OCI-LY3 (cell line): ENCODE data around the gene TRPT1.

Source experiments
- H2AFZ ChIP-seq: fragments of 200-600, 300-600 bp; shearing (Covaris generic); 2 replicates; pipeline ENCODE4 v1.6.0; 2014; ENCODE audit warnings: antibody characterized with exemption, low read depth, low read length
- H3K27ac ChIP-seq: fragments of 200-600, 300-600 bp; sonication (generic); 2 replicates; pipeline ENCODE4 v1.5.1; 2014; ENCODE audit warnings: mild to moderate bottlenecking, low read length, moderate library complexity, mixed read lengths
- H3K27me3 ChIP-seq: fragments of 200-600, 300-600 bp; sonication (generic); 2 replicates; pipeline ENCODE4 v1.6.1; 2014; ENCODE audit warnings: low read depth, low read length, mixed read lengths
- H3K36me3 ChIP-seq: fragments of 200-600, 300-600 bp; sonication (generic); replicated peaks from 2 replicates; pipeline ENCODE3; 2014; ENCODE audit warnings: low read depth, low read length, mixed read lengths
- H3K4me1 ChIP-seq: fragments of 300-600, 200-600 bp; sonication (generic); 2 replicates; pipeline ENCODE4 v1.6.1; 2014; ENCODE audit warnings: low read length, mixed read lengths
- H3K4me2 ChIP-seq: fragments of 200-600, 300-600 bp; sonication (generic); 2 replicates; pipeline ENCODE4 v1.6.1; 2014; ENCODE audit warnings: low read length, mixed read lengths
- H3K4me3 ChIP-seq: fragments of 300-600, 200-600 bp; sonication (generic); 2 replicates; pipeline ENCODE4 v1.5.1; 2014; ENCODE audit warnings: antibody characterized with exemption, mild to moderate bottlenecking, low read length, moderate library complexity
- H3K79me2 ChIP-seq: fragments of 300-600, 200-600 bp; shearing (Covaris generic); 2 replicates; pipeline ENCODE4 v1.6.1; 2014; ENCODE audit warnings: mild to moderate bottlenecking, low read length, mixed read lengths
- H3K9ac ChIP-seq: fragments of 300-600, 200-600 bp; shearing (Covaris generic); 2 replicates; pipeline ENCODE4 v1.6.0; 2014; ENCODE audit warnings: mild to moderate bottlenecking, low read length, moderate library complexity
- H3K9me3 ChIP-seq: fragments of 200-600, 300-600 bp; shearing (Covaris generic); 2 replicates; pipeline ENCODE4 v1.6.1; 2014; ENCODE audit warnings: low read length, mixed read lengths; ENCODE audit not compliant: insufficient read depth
- H4K20me1 ChIP-seq: fragments of 200-600, 300-600 bp; sonication (generic); 2 replicates; pipeline ENCODE4 v1.6.1; 2016; ENCODE audit warnings: low read length, mixed read lengths; ENCODE audit not compliant: insufficient read depth
- CTCF ChIP-seq: fragments of 200-600, 300-600 bp; sonication (generic); IDR thresholded peaks from 2 replicates; pipeline ENCODE4 v1.5.1; 2014; ENCODE audit warnings: antibody characterized with exemption, low read length, low read depth
- EZH2phosphoT487 ChIP-seq: fragments of 200-600 bp; shearing (Covaris generic); IDR thresholded peaks from 2 replicates; pipeline ENCODE4 v1.6.1; 2018; ENCODE audit warnings: antibody characterized with exemption, mixed run types, low read depth

The TRPT1 gene

GRCh38 chr11:64220798-64221197 lies 5.2 kb downstream of the TRPT1 start:
- Histone ChIP-seq H3K4me2 (no peak overlapping the region), H3K79me2 (peaks cover 8% of the 10 kb centered on the region; the same call in 1 of the 2 replicates), H3K4me1 (peaks cover 12% of the 10 kb centered on the region; the same call in 1 of the 2 replicates), H3K9ac (no peak overlapping the region), H4K20me1 (no peaks in the 10 kb centered on the region), H3K9me3 (no peaks in the 10 kb centered on the region), H3K4me3 (no peak overlapping the region), H2AFZ (no peak overlapping the region), H3K27ac (no peak overlapping the region), H3K36me3 (peaks cover 37% of the 10 kb centered on the region), H3K27me3 (no peaks in the 10 kb centered on the region)
- TF ChIP-seq CTCF, result no peak
- no peak for TF ChIP-seq EZH2phosphoT487

- Histone ChIP-seq H3K79me2 (peaks cover 3% of the 10 kb centered on the region; the same call in 1 of the 2 replicates), H4K20me1 (no peaks in the 10 kb centered on the region), H3K27me3 (no peaks in the 10 kb centered on the region), H2AFZ (no peak overlapping the region), H3K9ac (no peak overlapping the region), H3K4me3 (no peak overlapping the region), H3K4me1 (peaks cover 9% of the 10 kb centered on the region; the same call in 1 of the 2 replicates), H3K4me2 (no peak overlapping the region), H3K36me3 (peaks cover 38% of the 10 kb centered on the region), H3K27ac (no peak overlapping the region), H3K9me3 (no peaks in the 10 kb centered on the region)
- TF ChIP-seq CTCF (no peak), EZH2phosphoT487 (no peak)
Measured at GRCh38 chr11:64220271-64220670, 5.7 kb downstream of the TRPT1 start.

GRCh38 chr11:64219755-64220154 lies 6.2 kb downstream of the TRPT1 start:
- Histone ChIP-seq H3K9me3 (no peaks in the 10 kb centered on the region), H3K36me3 (peaks cover 43% of the 10 kb centered on the region), H3K27ac (no peak overlapping the region), H3K4me1 (peaks cover 5% of the 10 kb centered on the region; the same call in 1 of the 2 replicates), H3K27me3 (no peaks in the 10 kb centered on the region), H3K4me2 (no peak overlapping the region), H3K4me3 (no peak overlapping the region), H4K20me1 (no peaks in the 10 kb centered on the region), H3K9ac (no peak overlapping the region), H2AFZ (no peak overlapping the region), H3K79me2 (no peaks in the 10 kb centered on the region)
- TF ChIP-seq EZH2phosphoT487, result no peak
- no peak for TF ChIP-seq CTCF

- Histone ChIP-seq H3K36me3 (peaks cover 47% of the 10 kb centered on the region), H3K9ac (no peak overlapping the region), H3K9me3 (no peaks in the 10 kb centered on the region), H3K4me2 (no peak overlapping the region), H3K79me2 (no peaks in the 10 kb centered on the region), H3K4me1 (peaks cover 5% of the 10 kb centered on the region; the same call in 1 of the 2 replicates), H3K27ac (no peak overlapping the region), H3K4me3 (no peak overlapping the region), H2AFZ (no peak overlapping the region), H4K20me1 (no peaks in the 10 kb centered on the region), H3K27me3 (no peaks in the 10 kb centered on the region)
- no peak for TF ChIP-seq EZH2phosphoT487
- no peak for TF ChIP-seq CTCF
Measured at GRCh38 chr11:64219354-64219684, 6.7 kb downstream of the TRPT1 start.
